ENCODE results near the gene NSUN7. TPM values are rescaled to one million over a fixed set of nuclear protein-coding genes. Genes with fewer than 3 reads are reported as not detected.
"Not testable (repeated sequence)": the region's sequence is repeated elsewhere in the genome, so short reads cannot be mapped to it uniquely, and the experiment has no call there.

NSUN7 gene
- polyA plus RNA-seq, 6 donors from 2014 or later, result 0.47 to 3.7 (median 2.6) TPM

GRCh38 chr4:40811956-40812355 is 62.2 kb downstream of the NSUN7 start:
- Mint-ChIP-seq H3K27me3 (no peaks in the 10 kb centered on the region), H3K27ac (peak overlapping the region in 2 of 6 donors; percentile 14 to 22), H3K4me1 (peaks cover 3 to 6% (median 3%) of the 10 kb centered on the region in 3 donors), H3K9me3 (no peaks in the 10 kb centered on the region), H3K4me3 (no peak overlapping the region), H3K36me3 (peaks cover 0 to 7% of the 10 kb centered on the region in 2 donors)
- ATAC-seq (ENCODE audit: low read depth in 2 of 2) (no peak), DNase-seq (no peak)

GRCh38 chr4:40812386-40812785 is 62.6 kb downstream of the NSUN7 start:
- Mint-ChIP-seq H3K4me1 (peaks cover 3 to 5% (median 3%) of the 10 kb centered on the region in 3 donors), H3K9me3 (no peaks in the 10 kb centered on the region), H3K27me3 (no peaks in the 10 kb centered on the region), H3K36me3 (peaks cover 0 to 7% of the 10 kb centered on the region in 2 donors), H3K4me3 (no peak overlapping the region), H3K27ac (peak overlapping the region in 4 of 6 donors; percentile 14 to 75 (median 26))
- ATAC-seq (ENCODE audit: low read depth in 2 of 2) (no peak), DNase-seq (no peak)

GRCh38 chr4:40812856-40813255 is 63.1 kb downstream of the NSUN7 start:
- Mint-ChIP-seq H3K9me3 (no peaks in the 10 kb centered on the region), H3K4me3 (no peak overlapping the region), H3K4me1 (peaks cover under 1 to 3% (median 3%) of the 10 kb centered on the region in 3 donors), H3K27ac (no peak overlapping the region), H3K27me3 (no peaks in the 10 kb centered on the region), H3K36me3 (peaks cover 0 to 7% of the 10 kb centered on the region in 2 donors)
- DNase-seq (no peak), ATAC-seq (ENCODE audit: low read depth in 2 of 2) (no peak)

GRCh38 chr4:40817157-40817556 is 67.4 kb downstream of the NSUN7 start:
- not testable (repeated sequence) for ATAC-seq (ENCODE audit: low read depth in 2 of 2); H3K9me3 Mint-ChIP-seq; H3K4me3 Mint-ChIP-seq; H3K27me3 Mint-ChIP-seq; H3K4me1 Mint-ChIP-seq; DNase-seq; H3K36me3 Mint-ChIP-seq
- peak overlapping the region in 1 of 6 donors; percentile 65 for H3K27ac Mint-ChIP-seq

- no peaks in the 10 kb centered on the region for H3K27me3 Mint-ChIP-seq
- peaks cover 7 to 17% (median 8%) of the 10 kb centered on the region in 3 donors for H3K4me1 Mint-ChIP-seq
- no peak overlapping the region for H3K27ac Mint-ChIP-seq
- ATAC-seq (ENCODE audit: low read depth in 2 of 2) (no peak), DNase-seq (no peak)
- peaks cover 13 to 14% of the 10 kb centered on the region in 2 donors for H3K36me3 Mint-ChIP-seq
- H3K4me3 Mint-ChIP-seq, result no peak overlapping the region
- H3K9me3 Mint-ChIP-seq, result no peaks in the 10 kb centered on the region
These were observed 70.3 kb downstream of the NSUN7 start for GRCh38 chr4:40820101-40820500.

- Mint-ChIP-seq H3K36me3 (peaks cover 12 to 14% of the 10 kb centered on the region in 2 donors), H3K9me3 (peaks cover 0 to 2% (median 0%) of the 10 kb centered on the region in 7 donors), H3K27ac (peak overlapping the region in 2 of 6 donors; percentile 5 to 17), H3K4me1 (peaks cover 11 to 26% (median 25%) of the 10 kb centered on the region in 3 donors), H3K4me3 (no peak overlapping the region), H3K27me3 (no peaks in the 10 kb centered on the region)
- ATAC-seq (ENCODE audit: low read depth in 2 of 2) (no peak), DNase-seq (no peak)
These were observed 72.8 kb downstream of the NSUN7 start for GRCh38 chr4:40822420-40823166.

GRCh38 chr4:40825014-40825838 is 75.5 kb downstream of the NSUN7 start:
- ATAC-seq (ENCODE audit: low read depth in 2 of 2) (peak; percentile 23 to 58), DNase-seq (no peak)
- peak overlapping the region in 5 of 6 donors; percentile 29 to 70 (median 67) for H3K27ac Mint-ChIP-seq
- peak overlapping the region in 7 of 8 donors; percentile 30 to 73 (median 59) for H3K4me3 Mint-ChIP-seq
- peaks cover 18 to 22% of the 10 kb centered on the region in 2 donors for H3K36me3 Mint-ChIP-seq
- H3K9me3 Mint-ChIP-seq, result peaks cover 0 to 12% (median 4%) of the 10 kb centered on the region in 7 donors
- H3K4me1 Mint-ChIP-seq, result peaks cover 11 to 27% (median 26%) of the 10 kb centered on the region in 3 donors
- H3K27me3 Mint-ChIP-seq, result no peaks in the 10 kb centered on the region

GRCh38 chr4:40826821-40827220 is 77.1 kb downstream of the NSUN7 start:
- Mint-ChIP-seq H3K4me1 (peaks cover 11 to 27% (median 26%) of the 10 kb centered on the region in 3 donors), H3K9me3 (peaks cover 0 to 12% (median 4%) of the 10 kb centered on the region in 7 donors), H3K27ac (no peak overlapping the region), H3K4me3 (peak overlapping the region in 1 of 8 donors; percentile 70), H3K36me3 (peaks cover 18 to 22% of the 10 kb centered on the region in 2 donors), H3K27me3 (no peaks in the 10 kb centered on the region)
- DNase-seq (no peak), ATAC-seq (ENCODE audit: low read depth in 2 of 2) (no peak)

- H3K4me3 Mint-ChIP-seq, result peak overlapping the region in 1 of 8 donors; percentile 9
- H3K9me3 Mint-ChIP-seq, result peaks cover 0 to 12% (median 4%) of the 10 kb centered on the region in 7 donors
- H3K4me1 Mint-ChIP-seq, result peaks cover 7 to 27% (median 22%) of the 10 kb centered on the region in 3 donors
These were observed 78.0 kb downstream of the NSUN7 start for GRCh38 chr4:40827758-40828157.

GRCh38 chr4:40828661-40829060 is 78.9 kb downstream of the NSUN7 start:
- H3K36me3 Mint-ChIP-seq, result peaks cover 13 to 14% of the 10 kb centered on the region in 2 donors
- DNase-seq, result no peak
- no peak overlapping the region for H3K27ac Mint-ChIP-seq
- no peak for ATAC-seq (ENCODE audit: low read depth in 2 of 2)
- H3K4me3 Mint-ChIP-seq, result no peak overlapping the region
- H3K27me3 Mint-ChIP-seq, result no peaks in the 10 kb centered on the region
- H3K4me1 Mint-ChIP-seq, result peaks cover 7 to 27% (median 25%) of the 10 kb centered on the region in 3 donors
- peaks cover 0 to 12% (median 4%) of the 10 kb centered on the region in 7 donors for H3K9me3 Mint-ChIP-seq

More at GRCh38 chr4:40827758-40828157, 78.0 kb downstream of the NSUN7 start:
- H3K36me3 Mint-ChIP-seq, result peaks cover 13 to 16% of the 10 kb centered on the region in 2 donors
- no peak for DNase-seq
- H3K27me3 Mint-ChIP-seq, result no peaks in the 10 kb centered on the region
- H3K27ac Mint-ChIP-seq, result no peak overlapping the region
- no peak for ATAC-seq (ENCODE audit: low read depth in 2 of 2)

GRCh38 chr4:40829586-40829985 is 79.8 kb downstream of the NSUN7 start:
- DNase-seq, result no peak
- no peak for ATAC-seq (ENCODE audit: low read depth in 2 of 2)
- Mint-ChIP-seq H3K27me3 (no peaks in the 10 kb centered on the region), H3K4me1 (peaks cover 11 to 26% (median 20%) of the 10 kb centered on the region in 3 donors), H3K27ac (peak overlapping the region in 2 of 6 donors; percentile 54 to 79), H3K4me3 (no peak overlapping the region), H3K36me3 (peaks cover 13 to 14% of the 10 kb centered on the region in 2 donors), H3K9me3 (peaks cover 0 to 12% (median 4%) of the 10 kb centered on the region in 7 donors)

GRCh38 chr4:40831146-40831907 is 81.6 kb downstream of the NSUN7 start:
- ATAC-seq (ENCODE audit: low read depth in 2 of 2), result no peak
- peaks cover 6 to 15% (median 10%) of the 10 kb centered on the region in 3 donors for H3K4me1 Mint-ChIP-seq
- H3K4me3 Mint-ChIP-seq, result no peak overlapping the region
- no peaks in the 10 kb centered on the region for H3K27me3 Mint-ChIP-seq
- H3K27ac Mint-ChIP-seq, result no peak overlapping the region
- peaks cover 13 to 25% of the 10 kb centered on the region in 2 donors for H3K36me3 Mint-ChIP-seq
- DNase-seq, result no peak
- peaks cover 0 to 12% (median 4%) of the 10 kb centered on the region in 7 donors for H3K9me3 Mint-ChIP-seq

- Mint-ChIP-seq H3K27me3 (no peaks in the 10 kb centered on the region), H3K4me1 (peaks cover 6 to 12% (median 10%) of the 10 kb centered on the region in 3 donors), H3K36me3 (peaks cover 5 to 25% of the 10 kb centered on the region in 2 donors), H3K27ac (peak overlapping the region in 1 of 6 donors; percentile 69), H3K9me3 (peaks cover 0 to 12% (median 4%) of the 10 kb centered on the region in 7 donors), H3K4me3 (no peak overlapping the region)
- ATAC-seq (ENCODE audit: low read depth in 2 of 2), result no peak
- DNase-seq, result no peak
These were observed 82.4 kb downstream of the NSUN7 start for GRCh38 chr4:40832175-40832574.
